PC-3 (cell line): ENCODE results near the gene SLC19A1. TPM values are rescaled to one million over a fixed set of nuclear protein-coding genes. Genes with fewer than 3 reads are reported as not detected.

ENCODE experiments used
- ATAC-seq: fragments of 200-7000 bp; cut with Tn5 transposase; 2 replicates; pipeline ENCODE4 v1.9.1; 2020; ENCODE audit warnings: mild to moderate bottlenecking, moderate library complexity
- BruUV-seq: library from RNA; stranded (reverse); fragments of 400-500 nt; replicated peaks from 2 replicates; lab custom pipeline; 2021; lab: Mats Ljungman, UMichigan
- CTCF ChIA-PET: fragments of 300-600 bp; sonication (Branson Sonifier 250); formaldehyde crosslinking; loops from one replicate; lab custom pipeline; 2022; ENCODE audit warnings: antibody characterized with exemption; lab: Charles Lee
- POLR2A ChIA-PET: fragments of 300-600 bp; sonication (Branson Sonifier 250); formaldehyde crosslinking; loops from one replicate; lab custom pipeline; 2022; ENCODE audit warnings: antibody characterized with exemption; ENCODE audit not compliant: unreplicated experiment; lab: Charles Lee
- DNase-seq: peaks from one replicate; pipeline ENCODE4 v3.0.0-alpha.2; 2015
- H2AFZ ChIP-seq: fragments of 300-600 bp; sonication (generic); 2 replicates; pipeline ENCODE4 v1.6.0; 2016; ENCODE audit warnings: antibody characterized with exemption, low read length
- H3F3A ChIP-seq: fragments of 300-600 bp; sonication (generic); one replicate; pipeline ENCODE4 v1.6.0; 2017; ENCODE audit warnings: antibody characterized with exemption, low read length, control low read depth, mild to moderate bottlenecking; ENCODE audit not compliant: unreplicated experiment
- H3K27ac ChIP-seq: fragments of 300-600 bp; sonication (generic); 2 replicates; pipeline ENCODE4 v1.5.1; 2016; ENCODE audit warnings: mild to moderate bottlenecking, low read length
- H3K27me3 ChIP-seq: fragments of 300-600 bp; sonication (generic); 2 replicates; pipeline ENCODE4 v1.6.1; 2016; ENCODE audit warnings: low read length, mixed read lengths
- H3K36me3 ChIP-seq: fragments of 300-600 bp; sonication (generic); 2 replicates; pipeline ENCODE4 v1.6.1; 2016; ENCODE audit warnings: low read depth, mixed run types, low read length, mixed read lengths
- H3K4me1 ChIP-seq: fragments of 300-600 bp; sonication (generic); 2 replicates; pipeline ENCODE4 v1.5.1; 2016; ENCODE audit warnings: low read length; ENCODE audit not compliant: insufficient read depth
- H3K4me2 ChIP-seq: fragments of 300-600 bp; sonication (generic); 2 replicates; pipeline ENCODE4 v1.6.0; 2016; ENCODE audit warnings: low read length
- H3K4me3 ChIP-seq: fragments of 300-600 bp; sonication (generic); 2 replicates; pipeline ENCODE4 v1.5.1; 2016; ENCODE audit warnings: mild to moderate bottlenecking, low read length, mixed read lengths
- H3K79me2 ChIP-seq: fragments of 300-600 bp; sonication (generic); 2 replicates; pipeline ENCODE4 v1.6.1; 2017; ENCODE audit warnings: low read length, mixed read lengths
- H3K9ac ChIP-seq: fragments of 300-600 bp; sonication (generic); 2 replicates; pipeline ENCODE4 v1.6.0; 2016; ENCODE audit warnings: mild to moderate bottlenecking, low read length
- H3K9me2 ChIP-seq: fragments of 300-600 bp; sonication (generic); replicated peaks from 2 replicates; pipeline ENCODE4 v1.6.1; 2016; ENCODE audit warnings: mixed run types, low read length, mixed read lengths
- H3K9me3 ChIP-seq: fragments of 300-600 bp; sonication (generic); 2 replicates; pipeline ENCODE4 v1.6.1; 2016; ENCODE audit warnings: low read length, mixed read lengths
- H4K20me1 ChIP-seq: fragments of 300-600 bp; sonication (generic); 2 replicates; pipeline ENCODE4 v1.6.1; 2016; ENCODE audit warnings: low read length, mixed read lengths
- EZH2 ChIP-seq: fragments of 300-600 bp; sonication (generic); IDR thresholded peaks from one replicate; pipeline ENCODE4 v1.6.1; 2017; ENCODE audit warnings: antibody characterized with exemption, mild to moderate bottlenecking, low read length; ENCODE audit not compliant: unreplicated experiment
- EZH2phosphoT487 ChIP-seq: fragments of 300-600 bp; sonication (generic); IDR thresholded peaks from 2 replicates; pipeline ENCODE4 v1.6.1; 2018; ENCODE audit warnings: mild to moderate bottlenecking, antibody characterized with exemption, low read length, borderline replicate concordance
- intact Hi-C: fragments of 100-400 bp; cut with micrococcal nuclease; formaldehyde crosslinking; loops from 2 replicates; pipeline ENCODE4 v1.9.0; 2023
- total RNA-seq: library from RNA; depleted of rRNA; stranded (reverse); fragments of >200 nt; gene quantifications from 2 replicates; pipeline ENCODE4 v1.2.3, GENCODE V29; 2014
- TF ChIP-seq, protein P1 (sequence below): fragments of 300-600 bp; sonication (generic); conservative IDR thresholded peaks from 2 replicates; pipeline ENCODE4 v1.5.1; 2017; ENCODE audit warnings: antibody characterized with exemption, low read depth, mild to moderate bottlenecking, low read length

The SLC19A1 gene
- total RNA-seq, 1 experiment from 2014 or later, result 54.2 TPM

DNA sequence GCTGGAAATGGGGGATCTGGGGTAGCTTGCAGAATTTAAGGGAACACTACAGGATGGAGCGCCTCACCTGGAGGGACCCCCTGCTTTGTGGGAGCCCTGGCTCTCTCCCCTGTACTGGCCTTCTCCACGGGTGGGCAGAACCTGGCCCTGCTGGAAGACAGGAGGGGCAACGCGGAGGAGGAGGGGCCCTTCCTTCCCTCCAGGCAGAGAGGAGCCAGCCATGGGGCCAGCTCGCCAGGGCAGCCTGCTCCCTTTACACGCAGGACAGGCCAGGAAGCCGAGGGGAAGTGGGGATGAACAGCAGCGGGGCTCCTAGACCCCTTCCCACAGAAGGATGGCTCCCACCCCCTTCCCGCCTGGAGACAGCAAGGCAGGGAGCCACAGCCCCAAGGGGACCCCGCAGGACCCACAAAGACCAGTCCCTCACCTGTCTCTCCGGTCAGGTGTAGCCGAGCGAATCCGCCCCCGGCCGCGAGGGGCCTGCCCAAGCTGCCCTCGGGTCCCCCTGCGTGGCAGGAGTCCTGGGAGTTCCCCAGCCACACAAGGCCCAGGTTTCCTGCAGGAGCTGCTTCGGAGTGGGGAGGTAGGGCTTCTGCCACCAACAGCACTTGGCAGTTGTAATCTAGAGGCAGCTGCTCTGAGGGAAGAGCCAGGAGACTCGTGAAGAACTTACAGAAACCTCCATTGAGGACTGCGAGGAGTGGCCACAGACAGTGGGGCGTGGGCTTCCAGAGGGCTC lies 1.6 kb upstream of the SLC19A1 start:
- no peak for ATAC-seq
- intact Hi-C loops, result no loop called here
- Histone ChIP-seq H3K27ac (no peak overlapping the region), H3F3A (peaks cover 4% of the 10 kb centered on the region), H2AFZ (no peak overlapping the region), H3K79me2 (peaks cover 30% of the 10 kb centered on the region), H3K9me2 (no peaks in the 10 kb centered on the region), H3K27me3 (no peaks in the 10 kb centered on the region), H4K20me1 (0 out of 2 replicates have a peak, but pooled peaks cover 3% of the 10 kb centered on the region), H3K4me1 (peaks cover 17% of the 10 kb centered on the region; the same call in 1 of the 2 replicates), H3K4me3 (no peak overlapping the region), H3K36me3 (no peaks in the 10 kb centered on the region), H3K4me2 (no peak overlapping the region), H3K9me3 (no peaks in the 10 kb centered on the region), H3K9ac (no peak overlapping the region)
- ChIA-PET CTCF (no interaction called here), POLR2A (no interaction called here)
- no peak for TF ChIP-seq EZH2
- no peak for TF ChIP-seq EZH2phosphoT487
- TF ChIP-seq, protein P1, sequence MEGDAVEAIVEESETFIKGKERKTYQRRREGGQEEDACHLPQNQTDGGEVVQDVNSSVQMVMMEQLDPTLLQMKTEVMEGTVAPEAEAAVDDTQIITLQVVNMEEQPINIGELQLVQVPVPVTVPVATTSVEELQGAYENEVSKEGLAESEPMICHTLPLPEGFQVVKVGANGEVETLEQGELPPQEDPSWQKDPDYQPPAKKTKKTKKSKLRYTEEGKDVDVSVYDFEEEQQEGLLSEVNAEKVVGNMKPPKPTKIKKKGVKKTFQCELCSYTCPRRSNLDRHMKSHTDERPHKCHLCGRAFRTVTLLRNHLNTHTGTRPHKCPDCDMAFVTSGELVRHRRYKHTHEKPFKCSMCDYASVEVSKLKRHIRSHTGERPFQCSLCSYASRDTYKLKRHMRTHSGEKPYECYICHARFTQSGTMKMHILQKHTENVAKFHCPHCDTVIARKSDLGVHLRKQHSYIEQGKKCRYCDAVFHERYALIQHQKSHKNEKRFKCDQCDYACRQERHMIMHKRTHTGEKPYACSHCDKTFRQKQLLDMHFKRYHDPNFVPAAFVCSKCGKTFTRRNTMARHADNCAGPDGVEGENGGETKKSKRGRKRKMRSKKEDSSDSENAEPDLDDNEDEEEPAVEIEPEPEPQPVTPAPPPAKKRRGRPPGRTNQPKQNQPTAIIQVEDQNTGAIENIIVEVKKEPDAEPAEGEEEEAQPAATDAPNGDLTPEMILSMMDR, result no peak
- no TSS peak for BruUV-seq
- no peak for DNase-seq

DNA sequence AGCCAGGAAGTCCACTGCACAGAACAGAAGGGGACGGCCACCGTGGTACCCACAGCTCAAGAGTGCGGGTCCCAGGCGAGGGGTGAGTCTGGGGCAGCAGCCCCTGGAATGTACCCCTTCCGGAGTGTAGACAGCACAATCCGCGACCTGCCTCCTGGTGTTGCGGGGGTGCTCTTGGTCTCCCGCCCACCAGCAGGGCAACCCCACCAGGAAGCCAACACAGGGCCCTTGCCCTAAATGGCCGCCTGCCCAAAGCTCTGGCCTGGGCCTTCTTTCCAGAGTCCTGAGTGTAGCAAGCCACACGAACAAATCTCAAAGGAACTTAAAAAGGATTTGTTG lies 1.1 kb upstream of the SLC19A1 start:
- Histone ChIP-seq H3K4me3 (no peak overlapping the region), H3K9ac (no peak overlapping the region), H3K9me2 (no peaks in the 10 kb centered on the region), H3K9me3 (no peaks in the 10 kb centered on the region), H3K27ac (no peak overlapping the region), H3K4me2 (0 out of 2 replicates have a peak overlapping the region, but pooled peaks have one; percentile 96), H3F3A (peaks cover 4% of the 10 kb centered on the region), H3K27me3 (no peaks in the 10 kb centered on the region), H2AFZ (no peak overlapping the region), H3K36me3 (no peaks in the 10 kb centered on the region), H4K20me1 (0 out of 2 replicates have a peak, but pooled peaks cover 3% of the 10 kb centered on the region), H3K4me1 (peaks cover 17% of the 10 kb centered on the region; the same call in 1 of the 2 replicates), H3K79me2 (peaks cover 35% of the 10 kb centered on the region)
- ChIA-PET CTCF (no interaction called here), POLR2A (no interaction called here)
- DNase-seq (no peak), ATAC-seq (no peak)
- intact Hi-C loops, result no loop called here
- BruUV-seq, result TSS peak; percentile 70
- TF ChIP-seq, protein P1, result no peak
- no peak for TF ChIP-seq EZH2phosphoT487
- no peak for TF ChIP-seq EZH2
